NCI-H146 (cell line): Measurements from ENCODE around the gene SSR2.
"Not testable (repeated sequence)": the region's sequence is repeated elsewhere in the genome, so short reads cannot be mapped to it uniquely, and the experiment has no call there.

Source experiments
- DNase-seq: peaks from one replicate; lab custom pipeline; 2025; lab: John Stamatoyannopoulos, UW

SSR2 gene

DNA sequence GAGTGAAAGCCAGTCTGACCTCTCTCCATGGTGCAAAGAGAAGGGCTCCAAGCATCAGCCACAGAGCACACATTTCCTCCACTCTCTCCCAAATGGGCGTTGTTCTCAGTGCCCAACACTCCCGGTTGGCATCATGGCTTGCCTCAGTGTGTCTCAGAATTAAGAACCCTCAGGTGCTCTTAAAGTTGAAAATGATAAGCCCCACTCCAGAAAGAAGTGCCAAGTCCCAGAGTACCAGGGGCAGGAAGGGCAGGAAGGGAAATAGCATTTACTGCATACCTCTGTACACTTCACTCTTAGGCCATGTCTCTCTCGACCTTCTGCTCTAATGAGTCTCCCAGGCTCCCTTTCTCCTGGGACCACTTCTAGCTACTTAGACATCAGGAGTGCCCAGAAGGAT is 27.2 kb downstream of the SSR2 start:
- DNase-seq = no peak

DNA sequence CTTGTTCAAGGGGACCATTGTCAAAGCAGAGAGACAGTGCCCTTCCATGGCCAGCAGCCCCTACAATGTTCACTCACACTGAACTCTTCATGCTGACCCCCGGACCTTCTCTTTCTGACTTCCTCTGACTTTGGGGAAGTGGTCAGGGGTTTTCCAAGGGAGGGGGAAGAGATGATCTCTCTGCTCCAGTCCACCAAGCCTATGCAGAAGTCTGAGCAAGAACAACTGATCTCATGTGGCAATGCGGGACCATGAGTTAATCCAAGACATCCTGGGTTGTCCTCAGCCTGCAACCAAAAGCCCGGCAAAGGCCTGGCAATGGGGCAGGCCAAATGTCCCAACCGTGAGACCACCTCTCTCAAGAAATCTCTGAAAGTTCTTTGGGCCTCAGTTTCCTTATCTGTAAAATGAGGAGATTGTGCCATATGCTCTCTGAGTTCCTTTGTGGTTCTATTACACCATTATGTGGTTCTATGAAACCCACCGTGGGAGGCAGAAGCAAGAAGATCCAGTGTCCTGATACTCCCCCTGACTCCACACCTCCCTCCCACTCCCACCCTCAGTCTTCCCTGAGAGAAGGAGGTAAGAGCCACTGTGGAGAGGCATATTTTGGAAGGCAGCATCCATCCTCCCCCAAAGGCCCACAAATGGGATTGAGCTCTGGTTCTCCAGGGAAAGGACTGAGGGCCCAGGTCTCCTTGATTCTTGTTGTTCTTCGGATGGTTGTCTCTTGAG is 30.6 kb downstream of the SSR2 start:
- no peak for DNase-seq

DNA sequence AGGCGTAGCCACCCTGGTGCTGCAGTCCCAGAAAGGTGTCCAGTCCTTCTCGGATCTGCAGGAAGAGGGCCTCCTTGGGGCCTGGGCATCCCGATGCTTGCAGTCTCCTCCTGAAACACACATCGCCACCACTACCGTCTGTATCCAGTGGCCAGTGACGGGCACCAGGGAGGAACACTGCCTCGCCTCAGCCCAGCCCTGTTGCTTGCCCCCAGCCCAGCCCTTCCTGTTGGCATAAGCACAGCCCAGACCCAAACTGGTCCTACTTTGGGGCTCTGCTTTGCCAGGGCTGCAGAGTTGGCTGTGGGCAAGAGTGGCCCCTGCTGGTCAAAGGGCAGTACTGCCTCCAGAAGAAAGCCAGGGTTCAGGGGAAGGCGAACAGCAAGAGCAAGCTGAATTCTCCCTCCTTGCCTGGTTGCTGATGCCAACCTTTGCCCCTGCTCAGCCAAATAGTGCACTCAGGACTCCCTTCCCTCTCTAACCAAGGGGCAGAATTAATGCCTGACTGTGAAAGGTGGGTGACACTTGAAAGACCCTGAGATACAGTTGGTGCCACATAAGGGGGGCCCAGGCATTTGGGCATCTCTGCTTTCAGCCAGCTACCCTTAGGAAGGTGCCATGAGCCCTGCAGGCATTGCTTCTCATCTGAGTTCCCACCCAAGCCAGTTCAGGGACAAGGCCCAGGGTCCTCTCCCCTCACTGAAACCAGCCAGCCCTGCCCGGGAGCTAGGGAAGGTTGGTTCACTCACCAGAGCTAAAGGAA is 31.3 kb downstream of the SSR2 start:
- DNase-seq = peak; percentile 52

DNA sequence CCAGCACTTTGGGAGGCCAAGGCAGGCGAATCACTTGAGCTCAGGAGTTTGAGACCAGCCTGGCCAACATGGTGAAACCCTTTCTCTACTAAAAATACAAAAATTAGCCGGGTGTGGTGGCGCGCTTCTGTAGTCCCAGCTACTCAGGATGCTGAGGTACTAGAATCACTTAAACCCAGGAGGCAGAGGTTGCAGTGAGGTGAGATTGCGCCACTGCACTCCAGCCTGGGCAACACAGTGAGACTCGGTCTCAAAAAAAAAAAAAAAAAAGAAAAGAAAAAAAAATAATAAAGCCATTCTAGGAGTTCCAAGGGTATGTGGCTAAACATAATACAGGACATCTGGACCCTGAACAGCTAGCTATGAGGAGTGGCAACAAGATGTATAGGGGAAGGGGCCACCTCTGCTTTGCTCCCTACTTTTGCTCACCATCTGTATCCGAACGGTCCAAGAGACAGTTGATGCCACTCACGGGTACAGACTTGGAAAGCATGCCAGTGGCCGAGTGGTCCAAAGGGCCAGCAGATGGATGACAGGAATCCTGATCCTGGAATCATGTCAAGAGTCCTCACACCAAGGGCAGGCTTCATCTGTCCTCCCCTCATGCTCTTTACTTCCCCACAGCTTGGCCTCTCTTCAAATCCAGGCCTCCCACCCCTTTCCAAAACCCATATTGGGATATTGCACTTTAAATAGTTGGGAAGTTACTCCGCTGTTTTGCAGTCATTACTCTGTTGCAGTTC is 35.7 kb downstream of the SSR2 start:
- DNase-seq = not testable (repeated sequence)

DNA sequence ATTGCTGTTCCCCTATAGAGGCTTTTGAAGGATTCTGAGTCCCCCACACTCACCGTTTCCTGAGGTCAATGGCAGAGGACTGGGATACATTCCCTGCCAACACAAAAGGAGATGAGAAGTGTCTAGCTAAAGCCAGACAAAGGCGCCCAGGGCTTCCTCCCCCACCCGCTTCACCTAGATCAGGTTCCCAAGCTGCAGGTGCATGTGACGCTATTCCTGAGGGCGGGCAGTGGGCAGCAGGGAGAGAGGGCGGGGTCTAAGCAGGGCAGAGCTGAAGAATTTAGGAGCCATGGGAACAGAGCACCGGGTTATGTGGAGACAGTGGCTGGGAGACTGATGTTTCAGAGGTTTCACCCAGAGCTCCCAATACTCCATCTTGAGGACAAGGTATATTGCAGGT is 36.4 kb downstream of the SSR2 start:
- DNase-seq = peak; percentile 94

DNA sequence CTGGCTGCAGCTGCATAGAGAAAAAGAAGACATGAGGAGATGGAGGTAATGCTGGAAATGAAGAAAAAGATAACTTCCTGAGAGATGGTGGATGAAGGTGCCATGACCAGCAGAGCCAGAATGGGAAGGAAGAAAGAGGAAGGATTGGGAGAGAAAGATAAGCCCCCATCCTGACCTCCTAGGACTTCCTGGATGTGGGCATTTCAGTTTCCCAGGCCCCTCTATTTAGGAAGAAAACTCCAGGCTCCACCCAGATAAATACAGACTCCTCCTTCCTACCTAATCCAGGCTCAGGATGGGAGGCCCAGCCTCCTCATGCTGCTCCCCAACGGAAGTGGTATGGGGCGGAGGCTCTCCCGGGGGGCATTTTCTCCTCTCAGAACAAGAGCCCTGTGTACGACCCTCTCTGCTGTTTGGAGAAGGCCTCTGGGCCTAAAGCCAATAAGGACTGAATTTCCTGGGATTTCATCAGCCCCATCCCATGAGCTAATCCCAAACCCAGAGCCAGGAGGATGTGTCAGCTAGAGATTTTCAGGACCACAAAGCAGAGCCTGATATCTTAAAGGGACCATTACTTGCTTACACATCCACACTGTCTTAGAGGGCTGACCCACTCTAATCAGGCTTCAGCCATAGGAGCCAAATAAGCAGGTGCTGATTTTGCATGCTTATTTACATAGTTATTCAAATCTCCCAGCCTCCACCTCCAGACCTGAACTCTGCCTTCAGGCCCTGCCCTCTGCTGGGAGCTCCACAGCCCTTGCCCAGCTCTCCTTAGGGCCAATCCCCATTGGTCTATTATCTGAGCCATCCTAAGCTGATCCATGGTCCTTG is 37.3 kb downstream of the SSR2 start:
- DNase-seq = peak; percentile 69

DNA sequence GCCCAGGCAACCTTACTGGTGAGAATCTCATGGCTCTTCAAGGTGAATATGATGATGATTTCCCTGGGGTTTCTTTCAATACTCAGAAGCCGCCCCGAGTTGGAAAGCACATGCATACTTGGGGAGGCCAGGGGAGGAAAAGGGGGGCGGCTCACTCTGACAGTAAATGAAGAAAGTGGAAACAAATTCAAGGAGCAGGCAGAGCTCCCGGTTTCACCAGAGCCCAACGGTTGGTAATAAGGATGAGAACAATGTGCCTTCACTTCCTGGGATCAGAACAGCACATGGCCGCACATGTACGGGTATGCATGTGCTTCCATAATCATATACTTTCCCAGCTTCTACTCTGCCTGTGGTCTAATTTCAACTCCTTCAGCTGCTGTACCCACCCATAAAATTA is 38.6 kb downstream of the SSR2 start:
- no peak for DNase-seq

DNA sequence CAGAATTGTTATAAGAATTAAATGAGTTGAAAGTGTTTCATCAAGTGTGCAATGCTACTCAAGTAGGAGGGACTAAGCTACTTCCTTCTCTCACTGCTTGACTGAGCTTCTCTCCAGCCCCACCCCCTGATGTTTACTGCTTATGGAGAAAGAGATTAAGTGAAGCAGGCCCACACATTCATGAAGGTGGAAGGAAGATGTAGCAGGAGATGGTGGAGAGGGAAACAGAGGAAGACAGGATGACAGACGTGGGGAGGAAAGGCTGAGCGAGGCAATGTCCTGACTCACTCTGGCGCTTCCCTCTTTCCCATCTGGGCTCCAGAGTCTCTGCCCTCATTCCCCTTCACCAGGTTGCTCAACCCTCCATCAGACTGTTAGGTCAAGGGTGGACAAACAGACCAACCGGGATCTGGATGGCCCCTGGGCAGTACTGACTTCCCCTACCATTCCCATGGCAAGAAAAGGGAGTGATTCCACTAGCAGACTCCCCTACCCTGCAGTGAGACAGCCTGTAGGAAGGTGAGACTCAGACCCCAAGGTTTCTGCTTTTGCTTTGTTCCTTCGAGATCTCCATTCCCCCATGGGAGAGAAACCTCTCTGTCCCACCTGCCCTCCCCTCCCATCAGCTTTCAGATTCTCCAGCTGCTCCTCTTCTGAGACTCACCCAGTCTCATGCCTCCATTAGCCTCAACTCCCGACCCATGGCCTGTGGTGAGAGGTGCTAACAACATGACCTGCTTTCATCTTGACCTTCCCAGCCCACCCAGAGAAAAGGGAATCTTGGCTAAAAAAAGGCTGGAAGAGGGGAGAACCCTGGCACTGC is 39.3 kb downstream of the SSR2 start:
- DNase-seq = no peak

DNA sequence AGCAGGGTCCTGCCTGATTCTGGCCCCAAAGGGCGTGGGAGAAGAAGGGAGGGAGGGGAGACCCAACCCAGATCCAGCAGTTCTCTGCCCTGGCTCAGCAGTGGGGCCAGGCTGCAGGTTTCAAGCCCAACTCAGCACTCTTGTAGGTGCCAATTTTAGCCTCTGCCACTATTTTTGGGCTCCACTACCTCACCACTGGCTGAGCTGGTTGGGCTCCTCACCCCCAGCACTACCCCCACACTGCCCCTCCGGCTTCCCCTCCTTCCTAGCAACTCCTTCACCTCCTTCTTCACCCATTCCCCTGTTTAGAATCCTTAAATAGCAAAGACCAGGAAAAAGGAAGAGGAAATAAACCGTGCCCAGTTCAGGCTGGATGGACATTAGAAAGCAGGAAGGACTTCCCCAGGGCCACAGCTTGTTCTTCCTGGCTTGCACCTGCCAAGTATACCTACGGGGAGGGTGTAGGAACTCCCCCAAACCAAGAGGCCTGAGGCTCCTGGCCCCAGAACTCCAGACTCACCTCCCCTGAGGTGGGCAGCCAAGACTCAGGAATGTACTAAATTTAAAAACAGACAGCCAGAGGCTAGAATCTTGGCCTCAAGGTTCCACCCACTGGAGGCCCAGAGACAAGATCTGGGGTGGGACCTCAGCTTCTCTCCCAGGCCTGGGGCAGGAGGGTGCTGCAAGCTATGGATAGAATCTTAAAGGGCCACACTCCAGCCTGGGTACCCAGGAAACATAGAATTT is 41.0 kb downstream of the SSR2 start:
- DNase-seq = no peak

DNA sequence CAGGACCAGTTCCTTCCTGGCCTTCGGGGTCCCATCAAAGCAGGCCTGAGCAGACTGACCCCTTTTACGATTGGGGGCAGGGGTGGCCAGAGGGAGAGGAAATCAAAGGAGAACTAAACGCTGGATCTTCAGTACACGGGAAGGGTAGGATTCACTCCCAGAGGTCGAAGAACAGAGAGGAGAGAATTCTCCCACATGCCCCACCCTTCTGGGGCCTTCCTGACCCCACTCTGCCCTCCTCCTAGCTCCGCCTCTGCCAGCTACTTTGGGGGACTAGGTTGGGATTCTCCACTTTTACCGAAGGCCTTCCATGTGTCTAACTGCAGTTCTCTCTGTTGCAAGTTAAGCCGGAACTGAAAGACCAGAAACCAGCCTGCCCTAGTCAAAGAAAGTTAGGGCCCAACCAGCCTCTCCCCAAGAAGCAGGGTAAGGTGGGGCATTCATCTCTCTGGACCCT is 41.8 kb downstream of the SSR2 start:
- DNase-seq = no peak

DNA sequence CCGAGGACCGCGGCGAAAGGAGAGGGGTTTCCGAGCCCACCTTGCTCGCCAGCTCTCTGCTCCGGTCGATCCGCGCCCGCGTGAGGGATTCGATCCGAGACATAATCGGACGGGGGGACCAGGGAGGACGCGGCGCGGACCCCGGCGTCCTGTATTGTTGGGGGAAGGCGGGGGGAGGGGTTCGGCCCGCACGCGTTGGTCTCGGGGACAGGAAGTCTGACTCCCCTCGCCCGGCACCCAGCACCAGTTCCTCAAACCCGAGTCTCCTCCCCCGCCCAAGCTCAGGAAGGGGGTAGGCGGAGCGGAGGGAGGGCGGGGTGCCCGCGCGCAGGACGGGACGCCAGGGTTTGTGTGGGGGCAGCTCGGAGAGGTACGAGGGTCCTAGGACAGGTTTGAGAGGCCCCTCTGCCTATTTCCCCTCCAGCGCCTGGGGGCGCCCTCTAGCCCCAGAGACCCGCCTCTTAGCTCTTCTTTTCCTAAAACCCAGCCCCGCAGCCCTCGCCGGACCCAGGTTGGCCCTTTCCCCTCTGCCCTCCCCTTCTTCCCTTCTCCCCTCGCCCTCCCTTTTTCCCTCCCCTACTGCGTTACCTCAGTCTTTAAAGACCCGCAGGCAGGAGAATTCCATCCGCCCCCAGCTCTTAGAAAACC is 42.3 kb downstream of the SSR2 start, which contains the start of gene ARHGEF2:
ARHGEF2 (minus strand) TSS at position 223 of the 648 bp plus-strand sequence; CDS start at position 103, 120 bp downstream.
- DNase-seq = peak; percentile 69

DNA sequence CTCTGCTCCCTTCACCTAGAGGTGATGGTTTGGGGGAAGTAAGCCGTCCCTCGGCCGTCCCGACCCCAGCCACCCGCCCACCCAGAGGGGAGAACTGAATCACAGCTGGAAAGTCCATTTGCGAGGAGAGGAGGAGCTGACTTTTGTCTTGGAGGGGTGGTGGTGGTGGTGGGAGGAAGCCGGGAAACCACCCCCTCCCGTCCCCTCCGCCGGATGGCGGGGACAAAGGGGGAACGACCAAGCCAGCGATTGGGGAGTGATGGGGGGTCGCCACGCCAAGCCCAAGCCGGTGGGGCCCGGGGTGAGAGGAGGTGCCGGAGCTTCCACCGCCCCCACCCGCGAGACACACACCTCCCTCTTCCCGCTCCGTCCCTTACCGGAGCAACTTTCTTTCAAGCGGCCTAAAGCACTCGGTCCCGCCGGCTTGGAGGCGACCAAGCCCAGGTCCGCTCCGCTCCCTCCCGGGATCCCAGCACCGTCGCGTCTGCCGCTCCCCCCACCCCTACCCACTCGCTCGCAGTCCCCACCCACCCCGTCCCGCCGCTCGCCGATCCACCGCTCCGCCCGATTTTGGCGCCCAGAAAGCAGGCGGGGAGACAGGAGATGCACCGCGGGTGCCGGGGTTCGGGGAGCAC is 42.9 kb downstream of the SSR2 start:
- peak; percentile 35 for DNase-seq

DNA sequence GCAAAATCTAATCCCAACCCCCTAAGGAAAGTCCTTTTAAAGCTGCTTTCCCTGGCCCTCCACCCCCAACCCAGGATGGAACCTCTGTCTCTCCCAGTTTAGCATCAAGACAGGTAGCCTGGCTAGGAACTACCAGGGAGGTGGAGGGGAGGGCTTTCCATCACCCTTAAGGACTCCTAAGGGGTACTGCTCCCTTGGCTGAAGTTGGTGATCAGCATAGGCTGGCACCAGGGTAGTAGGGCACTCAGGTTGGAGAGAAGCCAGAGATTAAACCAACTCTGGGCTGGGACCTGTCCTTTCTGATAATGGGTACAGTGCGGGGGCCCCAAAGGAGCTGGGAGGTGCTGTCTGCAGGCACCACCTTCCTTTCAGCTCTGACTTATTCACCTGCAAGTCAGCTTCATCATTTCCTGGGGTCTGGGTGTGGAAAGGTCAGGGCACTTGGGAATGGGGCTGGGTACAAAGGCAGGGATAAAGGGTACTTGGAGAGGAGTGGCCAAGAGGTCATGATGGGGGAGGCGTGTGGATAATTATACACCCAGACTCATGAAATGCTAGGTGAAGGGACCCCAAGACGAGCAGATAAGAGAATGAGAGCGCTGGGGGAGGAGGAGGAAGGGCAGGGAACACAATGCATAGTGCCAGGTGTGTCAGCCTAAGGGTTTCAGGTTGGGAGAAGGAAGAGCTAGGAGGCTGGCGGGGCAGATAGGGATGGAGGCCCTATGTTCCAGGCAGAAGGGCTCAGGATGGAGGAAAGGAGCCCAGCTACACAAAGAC is 43.6 kb downstream of the SSR2 start:
- peak; percentile 22 for DNase-seq

DNA sequence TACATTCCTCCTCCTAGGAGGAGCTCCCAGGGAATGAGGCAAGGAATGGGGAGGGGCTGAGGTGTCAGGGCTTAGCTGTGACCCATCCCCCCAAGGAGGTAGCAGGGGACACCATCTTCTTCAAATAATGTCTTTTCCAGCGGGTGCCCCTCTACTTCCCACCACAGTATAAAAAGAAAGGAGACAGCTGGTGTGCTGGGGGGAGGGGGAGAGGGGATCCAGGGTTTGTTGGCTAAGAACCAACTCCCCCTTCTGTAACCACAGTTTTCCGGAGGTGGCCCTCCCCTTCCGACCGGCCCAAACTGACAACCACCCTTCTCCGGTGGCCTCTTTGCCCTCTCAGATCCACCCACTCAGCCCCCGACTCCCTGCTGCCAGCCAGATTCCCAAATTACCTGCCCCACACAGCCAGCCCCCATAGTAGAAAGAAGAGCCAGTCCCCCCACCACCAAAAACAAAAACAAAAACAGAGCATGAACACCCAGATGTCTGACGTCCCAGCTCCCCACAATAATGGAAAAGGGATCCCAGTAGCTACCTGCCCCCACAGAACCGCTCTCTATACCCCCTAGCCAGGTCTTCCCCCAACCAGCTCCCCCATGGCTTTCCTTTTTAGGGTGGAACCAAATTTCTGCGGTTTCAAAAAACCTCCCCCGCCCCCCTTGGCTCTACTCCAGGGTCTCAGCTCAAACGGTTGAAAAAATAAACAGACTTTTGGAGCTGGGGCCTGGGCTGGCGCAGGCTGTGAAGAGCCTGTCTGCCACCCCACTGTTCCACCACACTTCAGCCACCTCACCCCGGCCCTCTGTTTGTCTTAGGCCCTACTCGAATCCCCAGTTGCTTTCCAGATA is 44.5 kb downstream of the SSR2 start:
- DNase-seq = no peak

DNA sequence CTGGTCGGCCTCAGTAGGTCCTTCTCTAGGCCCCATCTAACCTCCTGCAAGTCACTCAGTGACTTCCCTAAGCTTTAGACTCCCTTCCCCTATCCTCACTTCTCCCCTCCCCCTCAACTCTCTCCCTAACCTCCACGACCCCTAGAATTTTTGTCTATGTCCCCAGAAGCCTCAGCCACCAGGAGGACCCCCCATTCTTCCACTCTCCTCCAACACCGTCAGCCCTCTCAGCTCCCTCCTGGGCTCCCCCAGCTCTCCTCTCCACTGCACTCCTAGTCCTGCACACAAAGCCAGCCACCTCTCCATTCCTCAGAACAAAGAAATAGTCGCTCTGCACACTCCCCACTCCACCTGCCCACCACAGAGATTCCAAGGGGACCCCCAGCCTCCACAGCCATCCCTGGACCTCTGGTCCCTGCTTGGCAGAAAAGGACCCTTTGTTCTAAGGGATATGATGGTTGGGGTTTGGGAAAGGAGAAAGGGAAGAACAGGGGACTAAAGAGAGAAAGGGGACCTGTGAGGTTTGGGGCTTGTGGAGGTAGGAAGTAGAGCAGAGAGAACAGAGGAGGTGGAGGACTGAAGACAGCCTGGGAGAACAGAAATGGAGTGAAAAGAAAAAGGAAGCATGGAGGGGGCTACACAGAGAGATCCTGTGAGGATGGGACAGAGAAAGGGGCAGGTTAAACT is 45.2 kb downstream of the SSR2 start:
- DNase-seq = no peak

DNA sequence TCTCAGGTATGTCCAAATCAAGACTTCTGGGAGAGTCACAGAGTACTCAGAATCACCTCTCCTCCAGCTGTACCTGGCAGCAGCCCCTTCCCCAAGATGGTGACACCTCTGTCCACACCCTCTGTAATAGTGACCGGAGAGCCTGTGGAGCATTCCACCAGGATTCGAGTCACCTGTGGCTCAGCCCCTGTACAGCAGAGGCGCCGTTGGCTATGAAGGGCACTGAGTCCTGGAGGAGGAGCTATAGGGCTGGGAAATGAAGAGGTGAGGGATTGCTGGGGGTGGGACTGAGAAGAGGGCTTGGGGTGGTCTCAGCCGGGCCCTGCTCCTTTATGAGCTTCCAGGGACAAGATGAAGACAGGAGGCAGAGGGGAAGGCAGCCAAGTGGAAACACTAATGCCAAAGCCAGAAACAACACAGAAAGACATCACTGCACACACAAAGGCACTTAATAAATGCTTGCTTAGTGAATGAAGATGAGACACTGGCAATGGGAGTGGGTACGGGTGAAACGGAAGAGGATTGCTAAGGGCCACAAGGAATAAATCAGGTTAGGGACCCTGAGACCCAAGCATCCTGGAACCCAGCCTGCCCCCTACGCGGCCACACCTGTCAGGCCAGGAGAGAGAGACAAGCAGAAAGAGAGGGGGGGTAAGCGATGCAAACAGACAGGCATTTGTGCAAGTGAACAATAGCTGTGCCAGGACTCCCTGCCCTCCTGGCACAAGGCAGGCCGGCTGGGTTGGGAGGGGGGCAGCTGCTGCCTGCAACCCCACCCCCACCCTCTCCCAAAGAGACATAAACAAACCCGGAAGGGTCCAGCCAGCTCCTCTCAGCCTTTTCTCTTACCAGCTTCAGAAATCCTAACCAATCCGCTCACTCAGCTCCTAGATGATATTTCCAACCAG is 46.3 kb downstream of the SSR2 start:
- no peak for DNase-seq
